ENCODE measurements around the gene APCDD1L.

- TF ChIP-seq CTCF (IDR thresholded peaks at IDR 0.05), result no peak
- TF ChIP-seq POLR2A (IDR thresholded peaks at IDR 0.05), result no peak
- no peak for TF ChIP-seq EP300 (IDR thresholded peaks at IDR 0.05)
These were observed 15.9 kb upstream of the APCDD1L start for GRCh38 chr20:58531063-58531462.
